T-cell (primary cell): ENCODE data around the gene COG4. TPM values are rescaled to one million over a fixed set of nuclear protein-coding genes. Genes with fewer than 3 reads are reported as not detected.

Source experiments
- ATAC-seq, 4 experiments: fragments of 200-7000 bp in 3 of 4; fragments of 150-1000 bp in 1 of 4; cut with Tn5 transposase; replicated peaks in 1 of 4; 1 replicate in 3 of 4; 2 replicates in 1 of 4; pipeline ENCODE4 v1.10.0; 2021; ENCODE audit warnings: moderate library complexity in 3 of 4, mild to moderate bottlenecking in 2 of 4, moderate number of reproducible peaks in 1 of 4
- CTCF ChIA-PET, 2 donors: fragments of 300-600 bp; sonication (Branson Sonifier 250); formaldehyde crosslinking; loops; one replicate each; lab custom pipeline; 2022; ENCODE audit warnings: antibody characterized with exemption in 2 of 2; lab: Charles Lee
- POLR2A ChIA-PET, 2 donors: fragments of 300-600 bp; sonication (Branson Sonifier 250); formaldehyde crosslinking; loops; one replicate each; lab custom pipeline; 2022; ENCODE audit warnings: antibody characterized with exemption in 2 of 2; lab: Charles Lee
- DNase-seq, 35 experiments: peaks; one replicate each; pipeline versions ENCODE4 v3.0.0 to v3.0.0-alpha.2; 2013 to 2023
- H3K27ac ChIP-seq: one replicate; pipeline ENCODE4 v1.5.1; 2013; ENCODE audit warnings: low read length
- H3K27me3 ChIP-seq, 2 experiments: replicated peaks in 1 of 2; 1 replicate in 1 of 2; 2 replicates in 1 of 2; pipeline versions ENCODE4 v1.6.1 to v1.7.0; 2013; ENCODE audit warnings: low read length in 1 of 2, mixed read lengths in 1 of 2; ENCODE audit not compliant: control insufficient read depth in 2 of 2, insufficient read depth in 2 of 2; ENCODE audit errors: extremely low read depth in 1 of 2
- H3K36me3 ChIP-seq, 2 donors: 1 replicate in 1 of 2; 2 replicates in 1 of 2; pipeline versions ENCODE4 v1.6.1 to v1.7.0; 2013; ENCODE audit warnings: low read length in 1 of 2; ENCODE audit not compliant: control insufficient read depth in 2 of 2, insufficient read depth in 1 of 2; ENCODE audit errors: extremely low read depth in 1 of 2
- H3K4me1 ChIP-seq, 2 experiments: 1 replicate in 1 of 2; 2 replicates in 1 of 2; pipeline versions ENCODE4 v1.6.1 to v1.7.0; 2013; ENCODE audit warnings: low read length in 2 of 2, mixed read lengths in 1 of 2; ENCODE audit not compliant: insufficient read depth in 2 of 2, control insufficient read depth in 1 of 2; ENCODE audit errors: extremely low read depth in 1 of 2
- H3K4me3 ChIP-seq, 2 donors: 1 replicate in 1 of 2; 2 replicates in 1 of 2; pipeline versions ENCODE4 v1.5.1 to v1.7.0; 2013; ENCODE audit warnings: mild to moderate bottlenecking in 2 of 2, low read length in 1 of 2, moderate library complexity in 1 of 2; ENCODE audit not compliant: control insufficient read depth in 1 of 2; ENCODE audit errors: extremely low read depth in 1 of 2
- H3K9me3 ChIP-seq: 2 replicates; pipeline ENCODE4 v1.7.0; 2013
- H3K27ac Mint-ChIP-seq, 2 donors: one replicate each; pipeline ENCODE4 v1.8.0; 2020 to 2021; ENCODE audit warnings: mild to moderate bottlenecking in 2 of 2, mixed read lengths in 2 of 2
- H3K27me3 Mint-ChIP-seq, 2 donors: one replicate each; pipeline ENCODE4 v1.8.0; 2021 to 2022; ENCODE audit warnings: mixed read lengths in 2 of 2
- H3K36me3 Mint-ChIP-seq: one replicate; pipeline ENCODE4 v1.8.0; 2021; ENCODE audit warnings: mixed read lengths
- H3K4me1 Mint-ChIP-seq, 3 donors: one replicate each; pipeline ENCODE4 v1.8.0; 2020 to 2022; ENCODE audit warnings: mixed read lengths in 3 of 3, mild to moderate bottlenecking in 1 of 3
- H3K4me3 Mint-ChIP-seq, 3 donors: one replicate each; pipeline ENCODE4 v1.8.0; 2020 to 2022; ENCODE audit warnings: mild to moderate bottlenecking in 3 of 3, mixed read lengths in 3 of 3, moderate library complexity in 3 of 3
- H3K9me3 Mint-ChIP-seq, 3 donors: one replicate each; pipeline ENCODE4 v1.8.0; 2020 to 2022; ENCODE audit warnings: mixed read lengths in 3 of 3
- WGBS: methylation state at CpG from one replicate; pipeline ENCODE4 v1.1.5; 2013; ENCODE audit warnings: missing lambda C conversion rate; ENCODE audit not compliant: insufficient coverage; 5-methylcytosine and 5-hydroxymethylcytosine counted together
- total RNA-seq, 35 experiments: library from RNA in 6 of 35; stranded (reverse) in 6 of 35; fragments of 120-200 nt in 1 of 35; gene quantifications; one replicate each; pipeline versions ENCODE4 v1.2.1 to v1.2.4 and lab custom pipeline; 2013 to 2026

The COG4 gene
- total RNA-seq, 5 donors from 2014 or later (not counting 1 experiment from before 2014, with no cell fraction given): 49.5 to 70.6 (median 60.6) TPM

DNA sequence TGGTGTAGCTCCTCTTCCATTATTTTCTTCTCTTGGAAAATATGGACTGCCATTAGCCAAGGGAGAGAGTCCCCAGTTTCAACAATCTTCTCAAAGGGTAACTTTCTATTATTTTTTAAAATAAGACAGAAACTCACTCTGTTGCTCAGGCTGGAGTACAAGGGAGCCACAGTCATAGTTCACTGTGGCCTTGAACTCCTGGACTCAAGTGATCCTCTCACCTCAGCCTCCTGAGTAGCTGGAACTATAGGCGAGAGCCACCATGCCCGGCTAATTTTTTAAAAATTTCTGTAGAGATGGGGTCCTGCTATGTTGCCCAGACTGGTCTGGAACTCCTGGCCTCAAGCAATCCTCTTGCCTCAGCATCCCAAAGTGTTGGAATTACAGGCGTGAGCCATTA is 13.1 kb downstream of the COG4 start:
- Mint-ChIP-seq H3K4me1 (peaks cover 9 to 10% (median 9%) of the 10 kb centered on the region in 3 donors), H3K27me3 (no peaks in the 10 kb centered on the region), H3K9me3 (no peaks in the 10 kb centered on the region), H3K36me3 (peaks cover 44% of the 10 kb centered on the region), H3K4me3 (no peak overlapping the region), H3K27ac (no peak overlapping the region)
- ATAC-seq (no peak), DNase-seq (no peak)
- peaks cover 0 to 6% of the 10 kb centered on the region in 2 experiments for H3K4me1 ChIP-seq
- 90% methylated on average over 2 of the region's 3 CpGs for WGBS
- CTCF ChIA-PET: no interaction called here
- POLR2A ChIA-PET: no interaction called here
- H3K4me3 ChIP-seq: no peak overlapping the region
- H3K27ac ChIP-seq: no peak overlapping the region
- peaks cover 17 to 64% of the 10 kb centered on the region in 2 donors for H3K36me3 ChIP-seq
- H3K27me3 ChIP-seq: no peaks in the 10 kb centered on the region
- H3K9me3 ChIP-seq: no peaks in the 10 kb centered on the region

DNA sequence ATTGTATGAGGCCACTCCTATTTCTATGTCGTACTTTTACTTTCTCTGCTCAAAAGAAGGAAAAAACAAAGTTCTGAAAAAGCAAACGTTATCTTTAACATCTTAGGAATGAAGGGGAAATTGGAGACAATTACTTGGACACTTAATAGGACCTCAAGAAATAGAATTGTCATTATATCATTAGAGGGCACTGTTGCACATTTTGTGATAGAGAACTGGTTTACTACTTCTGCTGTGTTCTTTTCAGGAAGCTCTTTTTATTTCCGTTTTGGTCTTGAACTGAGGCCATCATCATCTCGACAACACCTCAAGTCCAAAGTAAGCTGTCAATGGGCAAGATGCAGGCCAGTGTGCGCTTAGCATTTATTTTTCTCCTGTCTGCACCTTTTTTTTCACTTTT is 14.6 kb downstream of the COG4 start:
- CTCF ChIA-PET: interaction anchor here in 1 of 2 donors (0.5 to 1.5 kb wide), 7 partner anchors 11 to 162 kb away, joined by 3 to 8 read pairs (median 3); partner anchors contain the start of genes COG4, DDX19A and SF3B3
- H3K9me3 Mint-ChIP-seq: no peaks in the 10 kb centered on the region
- peak in 1 of 35 experiments; percentile 50 for DNase-seq
- POLR2A ChIA-PET: interaction anchor here in 1 of 2 donors (0.6 kb wide), 1 partner anchor 16 kb away, joined by 5 read pairs; no protein-coding TSS in a partner anchor
- H3K4me1 ChIP-seq: peaks cover 0 to 6% of the 10 kb centered on the region in 2 experiments
- no peak overlapping the region for H3K4me3 ChIP-seq
- no peaks in the 10 kb centered on the region for H3K27me3 Mint-ChIP-seq
- H3K4me1 Mint-ChIP-seq: peaks cover 9 to 10% (median 9%) of the 10 kb centered on the region in 3 donors
- peak; percentile 52 to 73 (median 58) for ATAC-seq
- H3K36me3 Mint-ChIP-seq: peaks cover 46% of the 10 kb centered on the region
- no peaks in the 10 kb centered on the region for H3K9me3 ChIP-seq
- H3K36me3 ChIP-seq: peaks cover 13 to 59% of the 10 kb centered on the region in 2 donors
- peak overlapping the region; percentile 86 to 88 for H3K27ac Mint-ChIP-seq
- H3K4me3 Mint-ChIP-seq: no peak overlapping the region
- H3K27me3 ChIP-seq: no peaks in the 10 kb centered on the region
- 28% methylated on average over 3 of the region's 5 CpGs for WGBS
- peak overlapping the region; percentile 20 for H3K27ac ChIP-seq

DNA sequence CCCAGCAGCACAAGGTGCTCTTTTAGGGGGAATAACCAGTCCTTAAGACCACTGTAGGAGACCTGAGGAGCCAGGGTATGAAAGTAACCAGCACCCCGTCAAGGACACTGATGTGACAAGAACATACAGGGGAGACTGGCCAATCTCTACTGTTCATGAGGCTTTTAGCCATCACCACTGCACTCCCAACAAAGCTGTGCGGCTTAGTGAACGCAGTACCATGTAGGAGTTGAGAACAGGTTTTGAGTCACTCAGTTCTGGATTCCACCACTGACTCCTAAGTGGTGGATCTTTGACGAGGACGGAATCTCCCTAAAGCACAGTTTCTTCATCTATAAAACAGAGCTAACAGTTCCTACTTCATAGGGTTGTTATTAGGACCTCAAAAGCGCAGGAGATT is 26.8 kb downstream of the COG4 start:
- ChIA-PET CTCF (no interaction called here), POLR2A (no interaction called here)
- Mint-ChIP-seq H3K36me3 (peaks cover 44% of the 10 kb centered on the region), H3K4me1 (peaks cover 0 to 7% (median 4%) of the 10 kb centered on the region in 3 donors), H3K27ac (no peak overlapping the region), H3K4me3 (no peak overlapping the region), H3K27me3 (no peaks in the 10 kb centered on the region), H3K9me3 (no peaks in the 10 kb centered on the region)
- Histone ChIP-seq H3K27me3 (no peaks in the 10 kb centered on the region), H3K9me3 (no peaks in the 10 kb centered on the region), H3K4me1 (no peaks in the 10 kb centered on the region), H3K4me3 (no peak overlapping the region), H3K36me3 (peaks cover 13 to 66% of the 10 kb centered on the region in 2 donors), H3K27ac (no peak overlapping the region)
- no peak for DNase-seq
- WGBS: 60% methylated on average over 1 of the region's 6 CpGs
- ATAC-seq: no peak

DNA sequence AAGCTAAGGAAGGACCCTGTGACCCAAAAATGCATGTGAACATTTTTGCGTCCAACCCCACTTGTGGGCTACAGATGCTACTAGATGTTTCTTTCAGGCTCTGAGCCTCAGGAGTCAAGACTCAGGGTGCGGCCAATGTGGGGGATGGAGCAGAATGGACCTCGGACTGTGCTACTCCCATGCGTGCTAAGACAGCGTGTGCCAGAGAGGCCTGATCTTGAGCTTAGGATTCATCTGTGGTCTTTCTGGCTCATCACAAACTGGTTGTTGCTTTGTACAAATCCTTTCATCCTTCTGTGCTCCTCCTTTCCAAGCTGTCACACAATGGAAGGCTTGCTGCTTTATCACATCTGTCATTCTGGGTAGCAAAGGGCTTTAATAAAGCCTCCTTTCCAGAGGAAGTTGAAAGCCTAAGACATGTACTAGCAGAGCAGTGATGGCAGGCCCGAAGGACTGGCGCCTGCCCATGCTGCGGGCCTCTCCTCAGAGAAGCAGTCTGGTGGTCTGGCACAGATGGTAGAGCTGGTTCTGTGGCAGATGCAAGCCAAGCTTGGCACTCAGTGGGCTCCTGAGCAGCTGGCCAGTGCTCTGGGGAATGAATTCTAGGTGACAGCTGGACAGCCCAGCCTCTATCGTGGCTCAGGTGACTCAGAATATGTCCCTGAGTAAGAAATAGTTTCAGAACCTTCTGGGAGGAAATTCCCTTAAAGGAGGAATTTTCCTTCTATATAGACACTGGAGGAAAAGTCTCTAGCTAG is 27.8 kb downstream of the COG4 start:
- H3K36me3 Mint-ChIP-seq: peaks cover 40% of the 10 kb centered on the region

DNA sequence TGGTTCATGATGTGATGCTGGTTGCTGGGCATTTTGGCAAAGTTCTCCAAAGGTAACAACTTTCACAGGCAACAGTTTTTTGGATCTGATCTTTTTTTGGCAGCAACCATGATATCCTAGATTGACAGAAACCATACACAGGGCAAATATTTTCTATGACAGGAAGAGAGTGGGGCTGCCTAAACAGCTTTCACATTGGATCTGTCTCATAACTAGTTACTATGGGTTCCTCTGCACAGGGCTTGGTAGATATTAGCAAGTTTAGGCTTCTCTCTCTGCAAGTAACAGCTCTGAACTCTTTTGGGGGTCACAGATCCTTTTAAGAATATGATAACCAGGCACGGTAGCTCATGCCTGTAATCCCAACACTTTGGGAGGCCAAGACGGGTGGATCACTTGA is 28.6 kb downstream of the COG4 start:
- CTCF ChIA-PET: no interaction called here
- ATAC-seq (no peak), DNase-seq (no peak)
- no peaks in the 10 kb centered on the region for H3K27me3 ChIP-seq
- peaks cover 45% of the 10 kb centered on the region for H3K36me3 Mint-ChIP-seq
- peaks cover 21 to 65% of the 10 kb centered on the region in 2 donors for H3K36me3 ChIP-seq
- 100% methylated on average over 1 of the region's 2 CpGs for whole genome bisulfite sequencing
- H3K9me3 Mint-ChIP-seq: no peaks in the 10 kb centered on the region
- H3K9me3 ChIP-seq: no peaks in the 10 kb centered on the region
- no peak overlapping the region for H3K27ac ChIP-seq
- no peak overlapping the region for H3K4me3 Mint-ChIP-seq
- POLR2A ChIA-PET: interaction anchor here (0.7 kb wide), 3 partner anchors 11 to 1136 kb away, joined by 4 to 8 read pairs (median 6); no protein-coding TSS in a partner anchor
- H3K27me3 Mint-ChIP-seq: no peaks in the 10 kb centered on the region
- H3K27ac Mint-ChIP-seq: peak overlapping the region; percentile 11 to 29
- no peaks in the 10 kb centered on the region for H3K4me1 ChIP-seq
- H3K4me1 Mint-ChIP-seq: peaks cover 0 to 7% (median 4%) of the 10 kb centered on the region in 3 donors
- H3K4me3 ChIP-seq: no peak overlapping the region

More for the DNA sequence above, 27.8 kb downstream of the COG4 start:
- ChIA-PET CTCF (no interaction called here), POLR2A (interaction anchor here in 1 of 2 donors (0.7 kb wide), 1 partner anchor 11 kb away, joined by 4 read pairs; no protein-coding TSS in a partner anchor)
- no peak overlapping the region for H3K27ac Mint-ChIP-seq
- H3K4me1 Mint-ChIP-seq: peaks cover 0 to 7% (median 4%) of the 10 kb centered on the region in 3 donors
- H3K4me1 ChIP-seq: no peaks in the 10 kb centered on the region
- no peaks in the 10 kb centered on the region for H3K9me3 Mint-ChIP-seq
- H3K27me3 ChIP-seq: no peaks in the 10 kb centered on the region
- H3K27ac ChIP-seq: no peak overlapping the region
- H3K27me3 Mint-ChIP-seq: no peaks in the 10 kb centered on the region
- no peak for DNase-seq
- no peak overlapping the region for H3K4me3 Mint-ChIP-seq
- WGBS: 96% methylated on average over 8 of the region's 9 CpGs
- peaks cover 15 to 61% of the 10 kb centered on the region in 2 donors for H3K36me3 ChIP-seq
- no peaks in the 10 kb centered on the region for H3K9me3 ChIP-seq
- no peak overlapping the region for H3K4me3 ChIP-seq
- no peak for ATAC-seq

DNA sequence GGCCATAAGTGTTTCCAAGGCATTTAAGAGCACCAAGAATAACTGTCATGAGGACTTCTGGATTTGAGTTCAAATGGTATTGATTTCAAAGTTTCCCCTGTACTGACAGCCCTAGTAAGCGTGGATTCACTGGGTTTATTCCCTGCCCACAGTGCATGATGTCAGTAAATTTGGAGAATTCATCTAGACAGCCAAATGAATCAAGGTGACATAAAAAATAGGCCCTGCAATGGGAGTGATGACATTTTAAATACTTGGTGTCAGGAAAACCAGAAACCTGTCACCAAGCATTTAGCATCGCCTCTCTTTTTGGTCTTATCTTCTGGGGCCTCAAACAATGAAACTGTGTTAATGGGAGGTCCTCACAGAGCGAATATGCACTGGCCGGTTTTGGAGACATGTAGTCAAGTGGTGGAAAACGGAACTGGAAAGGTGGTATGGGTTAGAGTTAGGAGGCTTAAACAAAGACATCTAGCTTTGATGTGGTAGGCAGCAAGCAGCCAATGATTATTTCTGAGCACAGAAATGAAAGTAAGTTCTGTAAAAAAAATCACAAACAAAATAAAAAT is 29.1 kb downstream of the COG4 start:
- no peaks in the 10 kb centered on the region for H3K27me3 Mint-ChIP-seq
- Histone ChIP-seq H3K9me3 (no peaks in the 10 kb centered on the region), H3K27ac (no peak overlapping the region), H3K36me3 (peaks cover 21 to 63% of the 10 kb centered on the region in 2 donors), H3K4me3 (no peak overlapping the region), H3K27me3 (no peaks in the 10 kb centered on the region), H3K4me1 (no peaks in the 10 kb centered on the region)
- peaks cover 0 to 7% (median 4%) of the 10 kb centered on the region in 3 donors for H3K4me1 Mint-ChIP-seq
- no peaks in the 10 kb centered on the region for H3K9me3 Mint-ChIP-seq
- ChIA-PET POLR2A (interaction anchor here (0.7 kb wide), 2 partner anchors 35 to 1136 kb away, joined by 6 to 8 read pairs; no protein-coding TSS in a partner anchor), CTCF (no interaction called here)
- H3K36me3 Mint-ChIP-seq: peaks cover 45% of the 10 kb centered on the region
- H3K4me3 Mint-ChIP-seq: no peak overlapping the region
- ATAC-seq (no peak), DNase-seq (no peak)
- WGBS: 41% methylated on average over 4 of the region's 5 CpGs
- peak overlapping the region; percentile 11 to 29 for H3K27ac Mint-ChIP-seq
